Gastroesophageal sphincter (tissue), 4 donors: ENCODE data around the gene APBB1IP. TPM values are rescaled to one million over a fixed set of nuclear protein-coding genes. Genes with fewer than 3 reads are reported as not detected.
"Not testable (repeated sequence)": the region's sequence is repeated elsewhere in the genome, so short reads cannot be mapped to it uniquely, and the experiment has no call there.

Experiments
- ATAC-seq: fragments of 150-250 bp; one replicate; pipeline ENCODE4 v1.9.1; 2016; ENCODE audit warnings: mild to moderate bottlenecking, moderate library complexity
- H3K27ac ChIP-seq, 4 donors: fragments of 200-600 bp; sonication (generic) in 3 of 4; 1 replicate in 3 of 4; 2 replicates in 1 of 4; pipeline ENCODE4 v1.5.1; 2016 to 2019
- H3K27me3 ChIP-seq: fragments of 200-600 bp; sonication (generic); one replicate; pipeline ENCODE4 v1.5.1; 2019
- H3K36me3 ChIP-seq, 2 donors: fragments of 200-600 bp; sonication (generic); one replicate each; pipeline ENCODE4 v1.5.1; 2019; ENCODE audit warnings: control low read depth in 1 of 2
- H3K4me1 ChIP-seq, 3 donors: fragments of 200-600 bp; sonication (generic); 1 replicate in 2 of 3; 2 replicates in 1 of 3; pipeline ENCODE4 v1.5.1; 2016 to 2019; ENCODE audit warnings: control low read depth in 2 of 3
- H3K4me3 ChIP-seq, 2 donors: fragments of 200-600 bp; sonication (generic); one replicate each; pipeline ENCODE4 v1.5.1; 2019; ENCODE audit warnings: mild to moderate bottlenecking in 1 of 2, moderate library complexity in 1 of 2
- H3K9me3 ChIP-seq, 3 donors: fragments of 200-600 bp; sonication (generic); one replicate each; pipeline ENCODE4 v1.5.1; 2017 to 2019; ENCODE audit warnings: control low read depth in 2 of 3
- CTCF ChIP-seq, 4 experiments: fragments of 200-600 bp in 2 of 4; fragments of 450-650 bp in 2 of 4; sonication (generic) in 1 of 4; IDR thresholded peaks; one replicate each; pipeline ENCODE4 v1.5.1; 2017 to 2019; ENCODE audit warnings: antibody characterized with exemption in 4 of 4, mild to moderate bottlenecking in 2 of 4, moderate library complexity in 2 of 4
- EP300 ChIP-seq: sonication (generic); formaldehyde crosslinking; IDR thresholded peaks from one replicate; pipeline ENCODE4 v1.6.1; 2017; ENCODE audit warnings: antibody characterized with exemption, mild to moderate bottlenecking
- POLR2A ChIP-seq, 2 donors: fragments of 450-650 bp; IDR thresholded peaks; one replicate each; pipeline ENCODE4 v1.6.1; 2017; ENCODE audit warnings: antibody characterized with exemption in 2 of 2, mild to moderate bottlenecking in 2 of 2, moderate library complexity in 1 of 2
- POLR2AphosphoS5 ChIP-seq: sonication (generic); formaldehyde crosslinking; IDR thresholded peaks from one replicate; pipeline ENCODE4 v1.6.1; 2017; ENCODE audit warnings: antibody characterized with exemption
- WGBS, 2 donors: methylation state at CpG; one replicate each; pipeline ENCODE4 v1.1.5; 2018; ENCODE audit warnings: low coverage in 1 of 2; 5-methylcytosine and 5-hydroxymethylcytosine counted together
- total RNA-seq, 4 donors: library from RNA; depleted of rRNA; stranded (reverse); fragments of >200 nt; gene quantifications; one replicate each; pipeline ENCODE4 v1.1.0, GENCODE V29; 2016

The APBB1IP gene
- total RNA-seq, 4 donors from 2014 or later: 2.3 to 6.9 (median 4.9) TPM

- ATAC-seq: no peak
- no peaks in the 10 kb centered on the region for H3K4me1 ChIP-seq
- 33 to 52% methylated on average over 4 of the region's 64 CpGs for WGBS, 2 donors
These were observed 128.6 kb downstream of the APBB1IP start for GRCh38 chr10:26566525-26567350.

GRCh38 chr10:26567351-26567721 lies 129.2 kb downstream of the APBB1IP start:
- Histone ChIP-seq H3K27ac (no peak overlapping the region), H3K27me3 (peaks cover 40% of the 10 kb centered on the region), H3K9me3 (peaks cover 0 to 18% (median 0%) of the 10 kb centered on the region in 3 donors), H3K4me1 (no peaks in the 10 kb centered on the region), H3K36me3 (peaks cover 0 to 2% of the 10 kb centered on the region in 2 donors), H3K4me3 (peak overlapping the region in 1 of 2 donors; percentile 50)
- ATAC-seq: no peak
- WGBS, 2 donors: 0 to 5% methylated on average over 1 to 4 of the region's 10 CpGs
- TF ChIP-seq POLR2AphosphoS5: no peak

More at GRCh38 chr10:26566525-26567350, 128.6 kb downstream of the APBB1IP start:
- TF ChIP-seq EP300: no peak
- TF ChIP-seq POLR2A (IDR thresholded peaks at IDR 0.05): no peak
- no peak for TF ChIP-seq CTCF (IDR thresholded peaks at IDR 0.05)
- no peak for TF ChIP-seq POLR2AphosphoS5
- H3K36me3 ChIP-seq: peaks cover 0 to 3% of the 10 kb centered on the region in 2 donors
- no peak overlapping the region for H3K27ac ChIP-seq
- peaks cover 46% of the 10 kb centered on the region for H3K27me3 ChIP-seq
- peaks cover 0 to 14% (median 0%) of the 10 kb centered on the region in 3 donors for H3K9me3 ChIP-seq
- H3K4me3 ChIP-seq: peak overlapping the region in 1 of 2 donors; percentile 50

GRCh38 chr10:26571655-26572054 lies 133.5 kb downstream of the APBB1IP start:
- Histone ChIP-seq H3K9me3 (peaks cover 0 to 18% (median 0%) of the 10 kb centered on the region in 3 donors), H3K27ac (no peak overlapping the region), H3K27me3 (peaks cover 12% of the 10 kb centered on the region), H3K4me1 (no peaks in the 10 kb centered on the region), H3K36me3 (no peaks in the 10 kb centered on the region), H3K4me3 (no peak overlapping the region)
- TF ChIP-seq POLR2A (IDR thresholded peaks at IDR 0.05): no peak
- TF ChIP-seq POLR2AphosphoS5: no peak
- TF ChIP-seq EP300: no peak
- TF ChIP-seq CTCF (IDR thresholded peaks at IDR 0.05): no peak
- ATAC-seq: no peak
- WGBS, 2 donors: 28 to 71% methylated on average over 1 of the region's 1 CpG

GRCh38 chr10:26573674-26574073 lies 135.5 kb downstream of the APBB1IP start:
- ATAC-seq: no peak
- Histone ChIP-seq H3K27ac (no peak overlapping the region), H3K27me3 (peaks cover 5% of the 10 kb centered on the region), H3K36me3 (no peaks in the 10 kb centered on the region), H3K9me3 (peaks cover 0 to 18% (median 0%) of the 10 kb centered on the region in 3 donors), H3K4me3 (no peak overlapping the region), H3K4me1 (no peaks in the 10 kb centered on the region)
- no peak for TF ChIP-seq EP300
- no peak for TF ChIP-seq POLR2A (IDR thresholded peaks at IDR 0.05)
- WGBS, 2 donors: 6 to 11% methylated on average over 2 of the region's 2 CpGs

GRCh38 chr10:26574783-26575182 lies 136.6 kb downstream of the APBB1IP start:
- Histone ChIP-seq H3K4me1 (no peaks in the 10 kb centered on the region), H3K27me3 (peaks cover 5% of the 10 kb centered on the region), H3K9me3 (peaks cover 0 to 18% (median 0%) of the 10 kb centered on the region in 3 donors), H3K36me3 (no peaks in the 10 kb centered on the region), H3K27ac (no peak overlapping the region), H3K4me3 (no peak overlapping the region)
- no peak for TF ChIP-seq CTCF (IDR thresholded peaks at IDR 0.05)
- WGBS, 2 donors: 65 to 67% methylated on average over 4 of the region's 4 CpGs
- ATAC-seq: no peak

GRCh38 chr10:26578371-26578770 lies 140.2 kb downstream of the APBB1IP start:
- H3K9me3 ChIP-seq, H3K27ac ChIP-seq, ATAC-seq, H3K4me3 ChIP-seq, H3K4me1 ChIP-seq, H3K36me3 ChIP-seq, H3K27me3 ChIP-seq: not testable (repeated sequence)
- WGBS, 2 donors: 47 to 69% methylated on average over 6 of the region's 6 CpGs
